HG03139 (cell line): ENCODE data around the gene RAB11B.
"Not testable (repeated sequence)": the region's sequence is repeated elsewhere in the genome, so short reads cannot be mapped to it uniquely, and the experiment has no call there.

ENCODE experiments used
- ATAC-seq: cut with Tn5 transposase; IDR thresholded peaks from one replicate; pipeline ENCODE4 v1.9.1; 2021; ENCODE audit not compliant: unreplicated experiment

Gene RAB11B

DNA sequence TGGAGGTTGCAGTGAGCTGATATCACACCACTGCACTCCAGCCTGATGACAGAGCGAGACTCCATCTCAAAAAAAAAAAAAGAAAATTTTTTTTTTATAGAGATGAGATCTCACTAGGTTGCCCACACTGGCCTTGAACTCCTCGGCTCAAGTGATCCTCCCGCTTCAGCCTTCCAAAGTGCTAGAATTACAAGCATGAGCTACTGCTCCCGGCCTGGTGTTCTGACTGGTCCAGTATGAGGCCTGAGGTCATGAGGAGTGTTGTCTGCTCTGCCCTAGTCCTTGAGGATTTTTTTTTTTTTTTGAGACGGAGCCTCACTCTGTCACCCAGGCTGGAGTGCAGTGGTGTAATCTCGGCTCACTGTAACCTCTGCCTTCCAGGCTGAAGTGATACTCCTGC is 35.2 kb downstream of the RAB11B start:
- not testable (repeated sequence) for ATAC-seq

DNA sequence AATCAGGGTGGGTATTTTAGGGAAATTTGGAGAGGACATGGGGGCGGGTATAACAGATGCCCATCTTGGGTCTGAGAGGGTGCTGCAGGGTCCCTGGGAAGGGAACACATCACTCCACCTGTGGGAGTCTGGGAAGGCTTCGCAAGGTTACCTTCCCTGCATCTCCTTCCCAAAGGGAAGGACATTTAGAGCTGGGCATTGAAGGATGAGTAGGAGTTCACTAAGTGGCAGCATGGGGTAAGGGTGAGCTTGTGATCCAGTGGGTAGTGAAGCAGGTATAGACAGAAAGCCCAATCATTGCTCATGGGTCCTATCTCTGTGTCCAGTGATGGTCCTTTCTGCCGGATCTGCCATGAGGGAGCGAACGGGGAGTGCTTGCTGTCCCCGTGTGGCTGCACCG is 36.1 kb downstream of the RAB11B start:
- no peak for ATAC-seq

DNA sequence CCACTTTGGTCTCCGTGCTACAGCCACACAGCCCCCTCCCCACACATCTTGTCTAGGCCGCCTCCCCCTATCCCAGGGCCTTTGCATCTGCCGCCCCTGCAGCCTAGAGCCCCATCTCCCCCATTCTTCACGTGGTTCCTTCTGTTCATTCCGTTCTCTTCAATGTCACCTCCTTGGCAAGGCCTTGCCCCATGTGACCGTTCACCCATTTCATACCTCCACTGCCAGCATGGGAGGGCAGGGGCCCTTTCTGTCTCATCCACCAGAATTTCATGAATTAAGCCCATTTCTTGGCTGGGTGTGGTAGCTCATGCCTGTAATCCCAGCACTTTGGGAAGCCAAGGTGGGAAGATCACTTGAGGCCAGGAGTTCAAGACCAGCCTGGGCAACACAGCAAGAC is 38.9 kb downstream of the RAB11B start:
- no peak for ATAC-seq

DNA sequence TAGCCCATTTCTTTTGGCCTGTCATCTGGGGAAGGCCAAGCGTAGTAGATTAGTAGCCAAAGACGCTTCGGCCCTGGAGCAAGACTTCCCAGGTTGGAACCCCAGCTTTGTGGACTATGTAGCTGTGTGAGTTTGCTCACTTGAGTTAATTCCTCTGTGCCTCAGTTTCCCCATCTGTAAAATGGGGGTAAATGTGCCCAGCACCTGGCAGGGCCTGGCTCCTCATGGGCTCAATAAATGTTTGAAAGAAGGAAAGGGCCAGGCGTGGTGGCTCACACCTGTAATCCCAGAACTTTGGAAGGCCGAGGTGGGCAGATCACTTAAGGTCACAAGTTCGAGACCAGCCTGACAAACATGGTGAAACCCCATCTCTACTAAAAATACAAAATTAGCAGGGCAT is 39.7 kb downstream of the RAB11B start:
- no peak for ATAC-seq

DNA sequence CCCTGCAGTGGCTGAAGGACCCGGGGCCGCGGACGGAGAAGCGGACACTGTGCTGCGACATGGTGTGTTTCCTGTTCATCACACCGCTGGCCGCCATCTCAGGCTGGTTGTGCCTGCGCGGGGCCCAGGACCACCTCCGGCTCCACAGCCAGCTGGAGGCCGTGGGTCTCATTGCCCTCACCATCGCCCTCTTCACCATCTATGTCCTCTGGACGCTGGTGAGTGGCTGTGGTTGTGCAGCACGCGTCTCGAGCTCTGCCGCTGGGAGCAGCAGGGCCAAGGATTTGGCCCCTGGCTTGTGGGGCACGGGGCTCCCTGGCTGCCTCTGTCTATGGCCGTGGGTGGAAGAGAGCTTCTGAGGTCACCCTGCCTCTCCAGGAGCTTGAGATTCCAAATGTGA is 40.5 kb downstream of the RAB11B start:
- ATAC-seq, result no peak

DNA sequence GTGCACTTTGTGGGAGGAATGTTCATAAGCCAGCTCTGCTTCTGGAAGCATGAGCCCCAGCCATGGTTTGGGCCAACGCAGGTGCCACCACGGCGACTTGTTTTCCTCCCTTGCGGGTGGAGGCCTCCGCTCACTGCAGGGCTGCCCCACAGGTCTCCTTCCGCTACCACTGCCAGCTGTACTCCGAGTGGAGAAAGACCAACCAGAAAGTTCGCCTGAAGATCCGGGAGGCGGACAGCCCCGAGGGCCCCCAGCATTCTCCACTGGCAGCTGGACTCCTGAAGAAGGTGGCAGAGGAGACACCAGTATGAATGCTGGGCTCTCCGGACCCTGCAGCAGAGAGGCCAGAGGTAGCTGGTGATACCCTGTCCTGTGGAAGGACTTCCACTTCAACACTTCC is 48.1 kb downstream of the RAB11B start:
- ATAC-seq, result no peak

DNA sequence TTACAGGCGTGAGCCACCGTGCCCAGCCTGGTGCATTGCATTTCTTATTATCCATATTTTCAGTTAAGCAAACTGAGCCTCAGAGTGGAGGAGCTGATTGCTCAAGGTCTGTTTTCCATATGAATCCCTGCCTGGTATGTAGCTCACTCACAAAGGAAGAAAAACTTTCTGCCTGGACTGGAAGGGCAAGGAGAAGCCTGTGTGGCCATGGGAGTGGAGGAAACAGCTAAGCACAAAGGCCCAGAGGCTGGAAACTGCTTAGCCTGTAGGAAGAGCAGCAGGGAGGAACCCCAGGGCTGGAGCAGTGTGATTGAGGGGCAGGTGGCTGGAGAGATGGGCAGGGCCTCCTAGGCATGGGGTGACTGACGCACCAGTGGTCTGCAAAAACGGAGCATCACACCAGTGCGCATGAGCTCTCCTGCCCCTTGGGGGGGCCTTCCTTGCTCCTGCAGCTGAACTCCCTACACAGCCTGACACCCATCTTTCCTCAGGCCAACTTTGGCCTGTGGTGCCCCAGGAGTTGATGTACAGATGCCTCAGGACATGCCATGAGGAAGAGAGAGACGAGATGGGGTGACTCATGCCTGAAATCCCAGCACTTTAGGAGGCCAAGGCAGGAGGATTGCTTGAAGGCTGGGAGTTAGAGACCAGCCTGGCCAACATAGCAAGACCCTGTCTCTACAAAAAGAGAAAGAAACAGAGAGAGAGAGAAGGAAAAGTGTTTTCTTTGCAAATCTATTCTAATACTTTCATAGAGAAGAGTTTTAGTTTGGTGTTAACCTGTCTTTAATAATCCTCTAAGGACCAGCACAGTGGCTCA is 51.8 kb downstream of the RAB11B start:
- ATAC-seq, result no peak

DNA sequence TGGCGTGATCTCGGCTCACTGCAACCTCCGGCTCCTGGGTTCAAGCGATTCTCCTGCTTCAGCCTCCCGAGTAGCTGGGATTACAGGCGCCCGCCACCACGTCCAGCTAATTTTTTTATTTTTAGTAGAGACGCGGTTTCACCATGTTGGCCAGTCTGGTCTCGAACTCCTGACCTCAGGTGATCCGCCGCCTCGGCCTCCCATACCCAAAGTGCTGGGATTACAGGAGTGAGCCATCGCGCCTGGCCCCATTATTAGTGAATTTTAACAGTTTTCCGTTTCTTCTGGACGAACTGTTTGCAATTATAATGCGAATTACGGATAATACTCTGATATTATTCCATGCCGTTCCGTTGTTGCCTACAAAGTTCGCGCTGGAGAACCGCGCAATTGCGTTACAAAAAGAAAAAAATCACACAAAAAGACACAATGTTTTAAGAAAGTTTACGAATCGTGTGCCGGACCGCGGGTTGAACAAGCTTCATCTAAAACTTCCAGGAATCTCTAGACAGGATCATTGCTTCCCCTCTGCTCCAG is 54.0 kb downstream of the RAB11B start:
- not testable (repeated sequence) for ATAC-seq

DNA sequence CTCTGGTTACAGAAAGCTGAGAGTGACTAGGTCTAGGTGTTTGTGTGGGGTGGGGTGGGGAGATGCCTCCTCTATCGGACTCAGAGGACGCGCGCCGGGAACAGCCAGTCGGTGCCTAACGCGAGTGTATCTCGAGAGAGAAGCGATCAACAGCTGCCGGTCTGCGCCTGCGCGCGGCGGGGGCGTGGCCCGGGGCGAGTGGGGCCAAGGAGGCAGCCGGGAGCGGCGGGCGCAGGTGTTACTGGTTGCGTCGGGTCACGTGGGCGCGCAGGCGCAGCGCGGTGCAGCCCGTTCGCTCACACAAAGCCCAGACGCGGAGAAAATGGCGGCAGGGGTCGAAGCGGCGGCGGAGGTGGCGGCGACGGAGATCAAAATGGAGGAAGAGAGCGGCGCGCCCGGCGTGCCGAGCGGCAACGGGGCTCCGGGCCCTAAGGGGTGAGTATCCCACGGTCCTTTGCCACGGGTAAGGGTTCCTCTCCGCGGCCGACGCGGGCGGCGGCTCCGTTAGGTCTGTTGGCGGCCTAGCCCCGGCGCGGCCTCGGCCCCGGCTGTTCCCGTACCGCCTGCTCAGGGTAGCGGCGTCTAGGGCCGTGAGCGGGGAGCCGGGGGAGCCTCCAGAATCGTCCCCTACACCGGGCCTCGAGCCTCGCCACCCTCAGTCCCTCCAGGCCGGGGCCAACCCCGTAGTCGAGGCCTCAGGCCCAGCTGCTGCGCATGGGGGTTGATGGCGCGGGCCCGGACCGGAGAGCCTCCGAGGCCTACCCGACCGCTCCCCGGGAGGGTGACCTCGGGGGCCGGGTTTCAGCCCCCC is 54.7 kb downstream of the RAB11B start, which contains the start of gene HNRNPM:
TSS of gene HNRNPM (plus strand) at position 299 of the 811 bp plus-strand sequence. CDS start at position 323, 24 bp downstream.
- peak; percentile 85 for ATAC-seq

DNA sequence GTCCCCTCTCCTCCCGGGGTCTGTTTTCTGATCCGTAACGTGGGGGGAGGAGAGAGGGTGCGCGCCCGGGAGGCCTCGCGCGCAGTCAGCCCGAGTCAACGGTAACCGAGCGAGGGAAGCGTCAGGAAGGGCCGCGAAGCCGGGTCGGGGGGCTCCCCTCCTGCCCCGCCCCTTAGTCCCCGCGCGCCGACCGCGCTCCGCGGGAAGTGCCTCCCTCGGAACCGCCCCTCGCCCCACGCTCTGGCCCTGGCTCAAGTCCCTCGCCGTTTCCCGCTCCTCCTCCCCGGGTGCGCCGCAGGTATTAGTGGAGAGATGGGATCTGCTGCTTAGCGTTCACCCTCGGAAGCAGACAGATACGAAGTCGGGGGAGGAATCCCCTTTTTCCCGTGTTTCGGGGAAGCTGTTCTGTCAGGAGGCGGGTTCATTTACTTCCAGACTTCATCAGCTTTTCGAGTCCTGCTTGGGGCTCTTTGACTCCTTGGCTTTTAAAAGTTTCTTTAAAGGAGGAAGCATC is 55.4 kb downstream of the RAB11B start:
- ATAC-seq, result peak; percentile 17

DNA sequence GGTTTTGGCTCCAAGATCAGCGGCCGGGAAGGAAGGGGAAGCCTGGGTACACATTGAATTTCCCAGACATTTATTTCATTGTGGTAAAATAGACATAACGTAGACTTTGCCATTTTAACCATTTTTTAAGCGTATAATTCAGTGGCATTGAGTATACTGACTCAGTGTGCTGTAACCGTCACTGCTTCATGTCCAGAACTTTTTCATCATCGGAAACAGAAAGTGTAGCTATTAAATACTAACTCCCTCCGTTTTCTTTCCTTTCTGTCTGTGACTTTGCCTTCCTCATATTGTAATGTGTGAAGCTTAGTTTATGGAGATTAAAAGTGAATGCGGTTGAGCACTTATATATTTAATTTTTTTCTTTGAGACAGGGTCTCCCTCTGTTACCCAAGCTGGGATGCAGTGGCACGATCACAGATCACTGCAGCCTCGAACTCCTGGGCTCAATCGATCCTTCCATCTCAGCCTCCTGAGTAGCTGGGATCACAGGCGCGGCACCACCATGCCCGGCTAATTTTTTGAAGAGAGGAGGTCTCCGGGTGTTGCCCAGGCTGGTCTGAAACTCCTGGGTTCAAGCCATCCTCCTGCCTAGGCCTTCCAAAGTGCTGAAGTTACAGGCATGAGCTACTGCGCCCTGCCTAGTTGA is 56.0 kb downstream of the RAB11B start:
- no peak for ATAC-seq

DNA sequence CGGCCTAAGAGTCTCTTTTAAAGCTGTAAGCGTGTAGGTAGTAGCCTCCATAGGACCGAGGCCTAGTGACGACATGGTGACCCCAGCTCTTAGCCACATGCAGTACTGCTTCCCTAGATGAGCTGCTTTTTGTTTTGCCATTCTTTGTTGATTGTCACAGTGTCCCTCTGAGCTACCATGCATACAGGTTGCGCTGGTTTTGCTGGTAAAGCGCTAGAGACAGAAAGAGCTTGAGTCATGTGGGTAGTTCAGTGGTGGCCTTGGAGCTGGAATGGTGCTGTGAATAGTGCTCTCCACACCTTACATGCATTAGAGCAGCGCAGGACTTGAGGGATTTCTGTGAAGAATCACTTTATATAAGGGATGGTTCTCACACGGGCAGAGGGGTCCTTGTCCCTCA is 59.7 kb downstream of the RAB11B start:
- no peak for ATAC-seq

DNA sequence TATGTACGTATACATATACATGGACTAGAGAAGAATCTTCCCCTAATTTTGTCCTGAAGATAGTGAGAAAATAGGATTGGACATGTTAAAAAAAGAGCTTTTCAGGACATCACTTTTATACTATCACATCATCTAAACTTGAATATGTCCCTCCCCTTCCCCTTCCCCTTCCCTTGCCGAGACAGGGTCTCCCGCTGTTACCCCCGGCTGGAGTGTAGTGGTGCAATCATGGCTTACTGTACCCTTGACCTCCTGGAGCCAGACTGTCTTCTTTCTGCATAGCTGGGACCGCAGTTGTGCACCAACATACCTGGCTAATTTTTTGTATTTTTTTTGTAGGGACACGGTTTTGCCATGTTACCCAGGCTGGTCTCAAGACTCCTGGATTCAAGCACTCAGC is 61.2 kb downstream of the RAB11B start:
- ATAC-seq, result no peak

DNA sequence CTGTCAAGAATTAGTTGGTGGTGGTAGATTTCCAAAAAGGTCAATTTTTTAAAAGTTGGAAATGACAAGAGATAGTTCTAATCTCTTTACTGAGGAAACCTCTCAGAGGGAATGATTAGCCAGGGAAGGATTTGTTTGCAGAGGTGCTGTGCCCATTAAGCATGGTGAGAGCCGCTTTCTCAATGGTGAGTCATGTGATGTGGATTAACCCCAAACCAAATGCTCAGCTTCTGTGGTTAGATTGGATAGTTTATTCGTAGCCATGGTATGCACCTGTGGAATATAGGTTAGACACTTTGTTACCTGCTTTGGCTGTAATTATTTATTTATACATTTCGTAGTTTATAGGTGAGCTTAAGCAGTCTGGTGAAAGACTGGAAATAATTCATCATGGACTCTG is 61.7 kb downstream of the RAB11B start:
- no peak for ATAC-seq

DNA sequence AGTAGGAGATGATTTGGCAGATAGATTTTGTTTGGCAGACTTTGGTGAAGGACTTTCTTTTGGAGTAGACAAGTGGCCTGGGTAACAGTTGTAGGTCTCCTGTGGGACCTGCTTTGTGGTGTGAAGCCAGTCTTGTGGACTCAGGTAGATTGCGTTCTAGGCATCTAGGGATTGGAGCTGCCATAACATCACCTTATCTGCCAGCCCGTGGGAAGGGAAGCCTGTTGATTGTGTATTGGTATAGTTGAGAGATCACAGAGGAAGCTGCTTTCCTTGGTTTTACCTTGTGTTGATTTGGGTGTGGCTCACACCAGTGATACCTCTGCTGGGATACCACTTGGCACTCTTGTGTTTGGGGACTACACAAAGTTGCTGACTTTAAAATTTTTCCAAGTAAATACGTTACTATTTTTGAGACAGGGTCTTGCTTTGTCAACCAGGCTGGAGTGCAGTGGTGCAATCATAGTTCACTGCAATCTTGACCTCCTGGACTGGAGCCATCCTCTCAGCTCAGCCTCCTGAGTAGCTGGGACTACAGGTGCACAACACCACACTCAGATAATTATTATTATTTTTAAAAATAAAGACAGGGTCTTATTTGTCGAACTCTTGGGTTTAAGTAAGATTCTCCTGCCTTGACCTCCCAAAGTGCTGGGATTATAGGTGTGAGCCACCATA is 62.4 kb downstream of the RAB11B start:
- no peak for ATAC-seq

DNA sequence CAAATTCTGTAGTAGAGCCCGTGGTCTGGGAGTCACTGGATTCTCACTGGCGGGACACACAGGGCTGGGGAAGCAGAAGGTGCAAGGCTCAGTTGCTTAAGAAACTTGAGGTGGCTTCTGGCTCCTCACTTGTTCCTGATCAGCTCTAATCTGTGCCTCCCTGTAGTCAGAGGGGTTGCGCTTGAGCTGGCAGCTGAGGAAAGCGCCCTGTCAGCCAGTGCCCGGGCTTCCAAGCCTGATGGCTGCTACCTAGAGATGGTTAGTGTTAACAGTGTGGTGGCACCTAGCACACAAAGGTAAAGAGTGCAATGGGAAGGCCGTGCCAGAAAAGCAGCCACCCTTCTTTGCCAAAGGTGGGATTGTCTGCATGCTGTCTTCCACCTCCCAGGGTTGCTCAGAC is 63.5 kb downstream of the RAB11B start:
- ATAC-seq, result no peak
